Fibroblast of pulmonary artery (primary cell): ENCODE results near the gene CASR.
A peak's percentile ranks its signal among the peaks of the same experiment; 100 is the strongest.

Experiments
- DNase-seq: peaks from one replicate; pipeline ENCODE4 v3.0.0-alpha.2; 2010; ENCODE audit warnings: low read depth
- H3K4me3 ChIP-seq: replicated peaks from 2 replicates; pipeline ENCODE4 v1.5.1; 2011; ENCODE audit warnings: low read depth, mild to moderate bottlenecking, control low read depth, low read length, moderate library complexity
- TF ChIP-seq, protein P1 (sequence below): IDR thresholded peaks from 2 replicates; pipeline ENCODE4 v1.5.1; 2011; ENCODE audit warnings: mild to moderate bottlenecking, control low read depth, low read length, inconsistent platforms; ENCODE audit errors: missing control alignments

CASR gene

DNA sequence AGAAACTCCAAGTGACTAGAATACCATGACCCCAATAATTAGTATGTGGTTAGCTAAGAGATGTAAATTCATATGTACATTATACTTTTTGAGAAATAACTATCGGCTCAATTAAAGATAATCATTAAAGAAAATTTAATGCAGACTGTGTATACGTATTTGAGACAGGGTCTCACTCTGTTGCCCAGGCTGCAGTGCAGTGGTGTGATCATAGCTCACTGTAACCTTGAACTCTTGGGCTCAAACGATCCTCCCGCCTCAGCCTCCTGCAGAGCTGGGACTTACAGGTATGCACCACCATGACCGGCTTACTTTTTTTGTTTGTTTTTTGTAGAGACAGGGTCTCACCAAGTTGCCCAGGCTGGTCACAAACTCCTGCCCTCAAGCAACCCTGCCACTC is 132.9 kb downstream of the CASR start:
- no peak for DNase-seq
- H3K4me3 ChIP-seq: no peak overlapping the region
- TF ChIP-seq, protein P1, sequence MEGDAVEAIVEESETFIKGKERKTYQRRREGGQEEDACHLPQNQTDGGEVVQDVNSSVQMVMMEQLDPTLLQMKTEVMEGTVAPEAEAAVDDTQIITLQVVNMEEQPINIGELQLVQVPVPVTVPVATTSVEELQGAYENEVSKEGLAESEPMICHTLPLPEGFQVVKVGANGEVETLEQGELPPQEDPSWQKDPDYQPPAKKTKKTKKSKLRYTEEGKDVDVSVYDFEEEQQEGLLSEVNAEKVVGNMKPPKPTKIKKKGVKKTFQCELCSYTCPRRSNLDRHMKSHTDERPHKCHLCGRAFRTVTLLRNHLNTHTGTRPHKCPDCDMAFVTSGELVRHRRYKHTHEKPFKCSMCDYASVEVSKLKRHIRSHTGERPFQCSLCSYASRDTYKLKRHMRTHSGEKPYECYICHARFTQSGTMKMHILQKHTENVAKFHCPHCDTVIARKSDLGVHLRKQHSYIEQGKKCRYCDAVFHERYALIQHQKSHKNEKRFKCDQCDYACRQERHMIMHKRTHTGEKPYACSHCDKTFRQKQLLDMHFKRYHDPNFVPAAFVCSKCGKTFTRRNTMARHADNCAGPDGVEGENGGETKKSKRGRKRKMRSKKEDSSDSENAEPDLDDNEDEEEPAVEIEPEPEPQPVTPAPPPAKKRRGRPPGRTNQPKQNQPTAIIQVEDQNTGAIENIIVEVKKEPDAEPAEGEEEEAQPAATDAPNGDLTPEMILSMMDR: no peak

DNA sequence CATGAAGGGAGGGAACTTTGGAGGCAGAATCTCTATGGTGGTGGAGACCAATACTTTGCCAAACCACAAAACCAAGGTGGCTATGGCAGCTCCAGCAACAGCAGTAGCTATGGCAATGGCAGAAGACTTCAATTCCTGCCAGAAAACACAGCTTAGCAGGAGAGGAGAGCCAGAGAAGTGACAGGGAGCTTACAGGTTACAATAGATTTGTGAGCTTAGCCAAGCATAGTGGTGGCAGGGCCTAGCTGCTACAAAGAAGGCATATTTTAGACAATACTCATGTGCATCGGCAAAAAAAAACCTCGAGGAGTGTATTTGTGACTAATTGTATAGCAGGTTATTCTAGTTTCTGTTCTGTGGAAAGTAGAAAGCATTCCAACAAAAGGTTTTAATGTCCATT is 135.2 kb downstream of the CASR start:
- no peak overlapping the region for H3K4me3 ChIP-seq
- TF ChIP-seq, protein P1: no peak
- no peak for DNase-seq

DNA sequence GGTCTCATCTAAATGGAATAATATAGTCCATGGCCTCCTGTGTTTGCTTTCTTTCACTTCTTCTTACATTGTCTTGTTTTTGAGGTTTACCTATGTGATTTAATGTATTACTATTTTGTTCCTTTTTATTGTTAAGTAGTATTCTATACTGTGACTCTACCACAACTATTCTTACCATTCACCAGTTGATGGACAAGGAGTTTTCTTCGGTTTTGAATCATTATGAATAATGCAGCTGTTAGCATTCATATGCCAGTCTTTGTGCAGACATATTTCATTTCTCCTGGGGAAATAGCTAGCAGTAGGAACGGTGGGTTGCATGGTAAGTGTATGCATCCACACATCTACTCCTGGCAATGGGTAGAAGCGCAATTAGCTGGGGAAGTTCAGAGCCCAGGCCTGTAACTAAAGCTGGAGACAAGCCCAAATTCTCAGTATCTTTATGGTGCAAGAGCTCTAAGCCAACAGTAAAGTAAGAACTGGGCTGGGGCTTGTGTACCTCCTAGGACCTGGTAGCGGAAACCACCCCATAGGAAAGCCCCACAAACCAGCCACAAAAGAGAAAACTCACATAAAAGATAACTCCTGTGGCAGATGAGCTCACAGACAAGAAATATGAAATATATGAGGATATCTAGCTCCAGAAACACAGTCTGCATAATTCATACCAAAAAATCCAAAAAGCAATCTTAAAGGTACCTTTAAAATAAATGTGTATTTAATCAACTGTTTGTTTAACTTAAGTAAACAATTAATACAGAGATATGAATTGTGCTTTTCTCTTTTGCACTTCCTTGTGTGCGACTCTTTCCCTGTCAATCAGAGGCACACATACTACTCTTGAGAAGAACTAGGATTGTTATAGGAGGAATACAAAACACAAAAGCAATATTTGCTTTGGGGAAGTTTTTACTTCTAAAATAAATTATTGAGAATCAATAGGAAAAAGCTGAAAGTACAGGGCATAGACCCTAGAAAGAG is 138.9 kb downstream of the CASR start:
- H3K4me3 ChIP-seq: no peak overlapping the region
- TF ChIP-seq, protein P1: no peak
- no peak for DNase-seq

DNA sequence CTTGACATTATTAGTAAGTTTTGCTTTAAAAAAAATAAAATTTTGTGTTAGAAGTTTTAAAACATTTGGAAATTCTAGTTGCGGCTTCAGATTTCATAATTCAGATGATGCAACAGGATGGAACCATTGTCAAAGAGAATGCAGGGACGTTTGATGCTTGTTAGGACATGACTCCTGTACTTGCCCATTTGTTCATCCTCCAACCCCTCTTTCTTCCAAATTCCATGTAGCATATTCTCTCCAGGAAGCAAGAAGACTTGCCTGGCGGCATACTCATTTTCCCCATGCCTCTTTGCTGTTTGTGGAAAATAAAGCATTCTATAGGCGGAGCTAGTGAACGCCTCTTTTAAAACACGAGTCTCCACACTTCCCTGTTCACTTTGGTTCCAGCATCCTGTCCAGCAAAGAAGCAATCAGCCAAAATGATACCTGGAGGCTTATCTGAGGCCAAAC is 141.4 kb downstream of the CASR start, which contains the start of gene CSTA:
Gene CSTA (plus strand): TSS at position 378 of the 453 bp plus-strand sequence. CDS start 45 bp downstream, at position 423.
- TF ChIP-seq, protein P1: no peak
- peak; percentile 48 for DNase-seq
- H3K4me3 ChIP-seq: no peak within 1 kb of the TSS

DNA sequence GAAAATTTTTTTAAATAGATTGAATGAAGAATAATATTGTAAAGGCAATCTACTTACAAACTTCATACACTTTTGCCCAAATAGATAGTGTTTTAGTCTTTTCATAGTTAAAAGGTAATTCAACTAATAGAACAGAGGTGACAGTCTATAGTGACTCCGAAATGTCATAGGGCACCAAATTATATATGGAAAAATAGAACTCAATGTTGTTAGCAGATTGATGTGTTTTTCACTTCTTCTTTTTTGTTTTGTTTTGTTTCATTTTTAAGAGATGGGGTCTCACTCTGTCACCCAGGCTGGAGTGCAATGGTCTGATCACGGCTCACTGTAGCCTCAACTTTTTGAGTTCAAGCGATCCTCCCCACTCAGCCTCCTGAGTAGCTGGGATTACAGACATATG is 142.3 kb downstream of the CASR start:
- H3K4me3 ChIP-seq: no peak overlapping the region

DNA sequence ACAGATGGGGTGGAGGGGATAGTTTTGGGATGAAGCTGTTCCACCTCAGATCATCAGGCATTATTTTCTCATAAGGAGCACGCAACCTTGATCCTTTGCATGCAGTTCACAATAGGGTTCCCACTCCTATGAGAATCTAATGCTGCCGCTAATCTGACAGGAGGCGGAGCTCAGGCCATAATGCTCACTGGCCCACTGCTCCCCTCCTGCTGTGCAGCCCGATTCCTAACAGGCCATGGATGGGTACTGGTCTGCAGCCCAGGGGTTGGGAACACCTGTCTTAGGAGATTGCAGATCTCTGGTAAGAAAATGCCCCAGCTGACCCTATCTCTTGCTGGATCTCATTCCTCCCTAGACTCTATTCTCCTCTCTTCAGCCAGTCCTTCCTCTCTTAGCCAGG is 148.4 kb downstream of the CASR start:
- TF ChIP-seq, protein P1: no peak
- DNase-seq: no peak

More for the DNA sequence above, 142.3 kb downstream of the CASR start:
- no peak for DNase-seq
- TF ChIP-seq, protein P1: no peak

DNA sequence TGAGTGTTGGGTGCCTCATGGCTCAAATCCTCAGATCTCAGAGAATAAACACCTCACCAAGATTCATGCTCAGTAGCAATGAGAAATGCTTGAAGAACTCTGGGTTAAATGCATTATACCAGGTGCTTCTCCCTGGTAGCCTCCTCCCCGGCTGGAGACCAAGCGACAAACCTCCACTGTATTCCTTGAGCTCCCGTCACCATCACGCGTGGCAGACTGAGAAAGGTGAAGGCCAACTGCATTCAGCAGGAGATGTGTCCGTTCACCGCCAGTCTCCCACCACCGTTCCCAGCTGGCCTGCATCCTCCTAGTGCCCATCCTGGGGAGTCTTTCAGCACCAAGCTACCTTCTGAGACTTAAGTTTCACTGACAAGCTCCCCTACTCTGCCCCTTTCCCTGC is 149.1 kb downstream of the CASR start:
- no peak for DNase-seq
- TF ChIP-seq, protein P1: no peak
- no peak overlapping the region for H3K4me3 ChIP-seq

More for the DNA sequence above, 148.4 kb downstream of the CASR start:
- no peak overlapping the region for H3K4me3 ChIP-seq
